Prostate gland (tissue), 2 donors: ENCODE measurements around the gene TMEM79.

Experiments
- CTCF ChIP-seq, 4 experiments: fragments of 200-600 bp in 2 of 4; fragments of 450-650 bp in 2 of 4; sonication (generic) in 2 of 4; IDR thresholded peaks; 1 replicate in 3 of 4; 2 replicates in 1 of 4; pipeline ENCODE4 v1.5.1; 2016 to 2019; ENCODE audit warnings: antibody characterized with exemption in 4 of 4, mild to moderate bottlenecking in 2 of 4, moderate library complexity in 2 of 4
- POLR2A ChIP-seq: fragments of 450-650 bp; IDR thresholded peaks from one replicate; pipeline ENCODE4 v1.6.1; 2016; ENCODE audit warnings: antibody characterized with exemption, mild to moderate bottlenecking
- POLR2AphosphoS5 ChIP-seq: sonication (generic); formaldehyde crosslinking; IDR thresholded peaks from one replicate; pipeline ENCODE4 v1.6.1; 2017; ENCODE audit warnings: antibody characterized with exemption

GRCh38 chr1:156262461-156263287 lies 21.5 kb upstream of the TMEM79 start:
- TF ChIP-seq CTCF (IDR thresholded peaks at IDR 0.05) (no peak), POLR2AphosphoS5 (no peak), POLR2A (no peak)
